ENCODE data around the gene JAG1.
"Not testable (repeated sequence)": the region's sequence is repeated elsewhere in the genome, so short reads cannot be mapped to it uniquely, and the experiment has no call there.

The JAG1 gene

DNA sequence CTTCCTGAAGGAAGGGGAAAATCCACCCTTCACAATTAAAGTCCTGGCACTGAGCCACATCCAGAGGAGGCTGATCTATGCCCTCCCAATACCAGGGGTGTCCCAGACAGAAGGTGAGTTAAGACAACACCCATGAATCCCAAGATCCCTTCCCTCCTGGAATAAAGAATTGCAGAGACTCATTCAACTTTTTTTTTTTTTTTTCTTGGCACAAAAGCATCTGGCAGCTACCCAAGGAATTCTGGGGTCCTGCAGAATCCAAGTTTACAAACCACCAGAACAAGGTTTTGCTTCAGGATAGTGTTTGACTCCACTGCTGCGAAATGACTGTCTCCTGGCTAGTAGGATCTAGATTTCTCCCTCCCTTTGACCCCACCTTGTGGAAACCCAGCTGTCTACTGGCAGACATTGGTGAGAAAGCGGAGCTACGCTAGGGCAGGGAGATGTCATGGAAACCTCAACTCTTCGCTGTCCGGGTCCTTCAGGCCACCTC, 37.4 kb downstream of the JAG1 start:
- peak; percentile 86 for DNase-seq

DNA sequence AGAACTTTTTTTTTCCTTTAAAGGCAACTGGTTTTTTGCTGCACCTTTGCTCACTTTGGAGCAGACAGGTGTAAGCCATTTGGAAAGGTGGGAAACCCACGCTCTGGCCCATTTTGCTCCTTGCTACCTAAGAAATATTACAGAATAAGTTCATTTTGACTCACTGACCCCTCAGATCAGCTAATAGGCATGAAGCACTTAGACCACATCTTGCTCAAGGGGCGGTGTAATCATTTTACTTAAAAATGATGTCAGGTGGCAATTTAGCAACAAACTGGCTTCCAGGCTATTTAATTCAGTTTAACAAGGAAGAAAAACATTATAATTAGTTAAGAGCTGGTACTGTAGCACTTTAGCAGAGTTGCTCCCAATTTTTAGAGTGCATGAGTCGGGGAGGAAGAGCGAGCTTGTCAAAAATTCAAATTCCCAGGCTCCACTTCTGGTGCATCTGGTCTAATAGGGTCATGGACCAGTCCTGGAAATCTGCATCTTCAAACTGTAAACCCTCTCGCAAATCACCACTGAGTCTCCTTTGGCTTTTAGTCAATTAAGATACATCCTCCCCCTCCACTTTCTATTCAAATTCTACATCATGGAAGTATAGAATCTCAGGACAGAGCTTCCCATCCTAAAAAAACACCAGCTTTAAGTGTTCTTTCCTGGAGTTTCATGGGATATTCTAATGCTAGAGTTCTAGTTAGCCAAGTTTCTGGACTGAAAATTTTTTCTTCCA, 38.2 kb downstream of the JAG1 start:
- no peak for DNase-seq

DNA sequence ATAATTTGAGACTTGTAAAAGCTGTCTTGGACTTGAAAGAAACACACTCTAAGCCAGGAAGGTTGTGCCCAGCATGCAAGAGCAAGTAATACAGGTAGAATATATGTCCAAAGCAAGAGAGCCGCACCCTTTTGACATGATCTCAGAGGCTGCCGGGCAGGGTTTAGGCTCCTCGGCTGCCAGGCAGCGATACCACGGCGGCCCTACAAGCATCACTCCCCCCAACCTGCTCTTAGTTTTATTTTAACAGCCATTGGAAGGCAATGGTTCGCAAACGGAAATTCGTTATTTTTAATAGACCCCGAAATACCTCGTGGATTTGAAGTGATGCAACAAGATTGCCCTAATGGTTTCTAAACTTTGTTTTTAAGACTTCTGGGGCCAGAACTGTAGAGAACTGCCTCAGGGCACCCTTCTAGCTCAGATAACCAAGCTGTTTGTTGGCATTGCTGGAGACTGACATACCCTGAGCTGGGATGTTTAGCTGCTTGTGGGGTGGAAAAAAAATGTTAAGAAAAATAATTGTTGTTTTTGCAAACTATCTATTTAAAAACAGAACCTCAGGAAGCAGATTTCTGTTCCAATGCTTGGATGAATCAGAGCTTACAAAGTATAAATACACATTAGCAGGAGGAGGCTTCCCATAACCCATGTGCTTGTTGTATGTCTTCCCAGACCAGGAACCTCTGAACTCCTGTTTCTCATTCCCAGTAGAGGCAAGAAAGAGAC, 39.0 kb downstream of the JAG1 start:
- DNase-seq = peak; percentile 87

DNA sequence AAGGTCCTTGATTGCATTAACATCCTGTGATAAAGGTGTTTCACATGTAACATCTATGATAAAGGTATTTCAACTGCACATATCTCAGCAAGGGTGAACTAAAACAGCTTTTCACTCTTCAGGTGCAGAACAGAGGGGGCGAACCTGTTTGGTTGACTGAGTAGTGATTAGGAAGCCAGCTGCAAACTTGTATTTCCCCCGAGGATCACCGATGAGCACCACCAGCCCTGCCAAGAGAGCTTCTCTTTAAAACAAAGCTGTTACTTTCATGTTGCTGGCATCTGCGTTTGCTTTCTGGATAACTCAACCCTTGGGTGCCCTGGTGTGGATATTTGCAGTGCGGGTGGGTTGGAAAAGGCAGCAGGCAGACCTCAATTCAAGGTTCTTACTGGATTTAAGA, 39.6 kb downstream of the JAG1 start:
- DNase-seq = no peak

DNA sequence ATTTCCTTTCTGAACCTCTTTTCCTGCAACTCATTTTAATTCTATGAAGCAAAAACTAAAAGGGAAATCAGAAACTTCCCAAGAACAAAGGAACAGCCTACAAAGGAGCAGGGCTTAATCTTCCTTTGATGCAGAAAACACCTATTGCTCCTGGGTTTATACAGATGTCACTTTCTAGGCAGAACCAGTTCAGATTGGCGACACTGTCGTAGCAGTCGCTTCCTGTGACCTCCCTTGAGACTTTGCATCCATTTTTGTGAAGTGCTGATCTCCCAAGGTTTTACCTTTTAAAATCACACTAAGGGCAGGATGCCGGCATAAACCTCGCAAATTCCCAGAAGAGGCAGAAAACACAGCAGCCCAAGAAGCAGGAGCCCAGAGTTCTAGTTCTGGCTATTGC, 40.1 kb downstream of the JAG1 start:
- DNase-seq = no peak

DNA sequence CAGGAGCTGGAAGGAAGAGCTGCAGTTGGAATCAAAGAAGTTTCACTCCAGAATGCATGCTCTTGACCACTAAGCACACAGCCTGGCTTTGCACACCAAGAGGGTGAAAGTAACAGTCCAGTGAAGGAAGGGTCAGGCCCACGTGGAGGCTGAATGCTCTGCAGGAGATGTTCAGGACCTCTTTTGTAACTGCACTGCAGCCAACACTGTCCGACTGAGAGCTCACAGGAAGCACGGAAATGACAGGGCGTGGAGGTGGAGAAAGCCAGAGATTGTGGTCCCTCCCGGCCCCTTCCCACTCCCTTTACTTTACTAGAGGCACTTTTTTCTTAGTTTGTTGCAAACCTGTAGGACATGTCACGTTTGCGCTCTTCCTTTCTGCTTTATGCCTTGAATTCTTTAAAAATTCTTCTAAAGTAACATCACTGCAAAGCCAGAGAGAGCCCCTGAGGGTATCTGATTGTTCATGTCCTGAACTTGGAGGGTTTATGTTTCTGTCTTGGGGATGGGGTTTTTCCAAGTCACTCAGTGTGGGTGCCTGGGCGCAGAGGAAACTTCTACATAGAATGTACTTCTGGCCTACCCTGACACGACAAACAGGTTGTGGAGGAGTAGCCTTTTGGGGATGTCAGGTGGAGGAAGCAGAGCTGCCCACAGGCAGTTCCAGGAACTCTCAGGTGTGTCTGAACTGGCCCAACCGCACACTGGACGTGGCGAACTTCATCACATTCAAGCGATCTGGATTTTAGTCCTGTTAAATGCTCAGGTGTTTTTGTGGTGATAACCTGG, 40.9 kb downstream of the JAG1 start:
- DNase-seq = no peak

DNA sequence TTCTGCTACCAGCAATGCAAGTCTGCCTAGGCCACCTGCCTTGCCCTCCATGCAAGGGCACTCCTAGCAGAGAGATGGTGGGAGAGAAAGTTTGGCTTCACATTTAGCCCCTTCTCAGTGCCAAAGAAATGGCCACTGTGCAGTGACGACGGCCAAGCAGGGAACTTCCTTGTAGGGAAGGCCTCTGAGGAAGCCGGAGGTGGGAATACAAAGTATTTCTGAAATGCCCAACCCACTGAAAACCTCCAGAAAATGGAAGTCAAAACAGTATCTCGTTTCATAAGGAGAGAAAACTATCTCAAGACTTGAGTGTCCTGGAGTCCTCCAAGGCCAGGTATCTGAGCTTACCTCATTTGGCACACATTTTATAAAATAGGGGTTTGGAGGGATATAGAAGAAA, 42.7 kb downstream of the JAG1 start:
- no peak for DNase-seq

DNA sequence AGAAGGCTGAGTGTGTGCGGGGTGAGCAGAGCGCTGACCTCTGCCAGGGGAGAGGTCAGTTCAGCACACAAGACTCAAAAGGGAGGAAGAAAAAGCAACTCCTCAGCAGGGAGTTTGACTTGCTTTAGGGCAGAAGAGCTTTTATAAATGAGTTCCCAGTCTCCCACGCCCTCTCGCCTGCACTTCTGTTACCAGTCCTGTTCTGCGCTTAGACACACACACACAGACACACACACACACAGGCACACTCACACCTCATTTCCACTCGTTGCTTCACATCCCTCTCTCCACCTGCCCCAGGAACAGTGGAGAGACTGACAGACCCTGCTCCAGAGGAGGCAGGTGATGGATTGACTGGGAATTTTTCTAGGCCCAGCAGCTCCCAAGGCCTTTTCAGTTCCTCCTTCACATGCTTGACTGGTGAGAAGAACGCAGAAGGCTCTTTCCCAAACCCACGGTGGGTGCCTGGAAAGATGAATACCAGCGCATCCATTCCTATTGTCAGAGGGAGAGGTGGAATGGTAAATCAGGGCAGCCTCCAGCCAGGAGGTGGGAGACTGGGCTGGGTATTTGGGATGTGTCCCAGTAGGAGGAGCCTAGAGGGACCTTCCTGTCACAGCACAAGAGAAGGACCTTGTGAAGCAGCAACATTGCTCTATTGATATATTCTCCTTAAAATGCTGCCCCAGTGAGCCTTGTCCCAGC, 43.7 kb downstream of the JAG1 start:
- no peak for DNase-seq

DNA sequence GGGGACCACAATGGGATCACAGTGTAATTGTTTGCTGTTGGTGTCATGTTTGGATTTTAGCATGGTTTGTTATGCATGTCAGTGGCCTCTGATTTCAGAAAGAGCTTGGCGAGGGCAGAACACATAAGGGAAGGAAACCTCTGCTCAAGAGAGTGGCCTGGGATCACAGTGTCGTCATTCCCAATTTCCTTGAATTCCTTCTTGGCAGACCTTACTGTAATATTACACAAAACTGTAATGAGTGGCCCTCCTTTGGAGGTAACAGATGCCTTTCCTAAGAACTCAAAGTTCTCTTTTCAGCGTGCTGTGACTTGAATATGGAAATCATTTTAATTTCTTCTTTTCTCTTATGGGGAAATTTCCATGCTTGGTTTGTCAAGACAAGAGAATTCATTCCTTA, 46.9 kb downstream of the JAG1 start:
- no peak for DNase-seq

DNA sequence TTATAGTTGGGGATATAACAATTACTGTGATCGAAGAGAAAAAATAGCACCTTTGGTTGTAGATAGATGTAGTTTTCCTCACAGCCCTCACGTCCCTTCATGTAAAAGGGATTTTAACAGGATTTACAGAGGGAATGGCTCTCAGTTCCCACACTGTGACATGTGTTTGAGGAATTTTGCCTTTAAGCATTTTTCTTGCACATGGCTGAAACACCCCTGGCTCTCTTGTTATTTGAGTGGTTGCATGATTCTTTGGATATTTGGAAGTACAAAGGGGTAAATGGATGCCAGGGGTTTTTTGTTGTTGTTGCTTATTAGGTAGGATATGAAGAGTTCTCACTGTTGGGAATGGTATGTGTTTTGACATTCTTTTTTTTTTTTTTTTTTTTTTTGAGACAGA, 48.2 kb downstream of the JAG1 start:
- peak; percentile 86 for DNase-seq

DNA sequence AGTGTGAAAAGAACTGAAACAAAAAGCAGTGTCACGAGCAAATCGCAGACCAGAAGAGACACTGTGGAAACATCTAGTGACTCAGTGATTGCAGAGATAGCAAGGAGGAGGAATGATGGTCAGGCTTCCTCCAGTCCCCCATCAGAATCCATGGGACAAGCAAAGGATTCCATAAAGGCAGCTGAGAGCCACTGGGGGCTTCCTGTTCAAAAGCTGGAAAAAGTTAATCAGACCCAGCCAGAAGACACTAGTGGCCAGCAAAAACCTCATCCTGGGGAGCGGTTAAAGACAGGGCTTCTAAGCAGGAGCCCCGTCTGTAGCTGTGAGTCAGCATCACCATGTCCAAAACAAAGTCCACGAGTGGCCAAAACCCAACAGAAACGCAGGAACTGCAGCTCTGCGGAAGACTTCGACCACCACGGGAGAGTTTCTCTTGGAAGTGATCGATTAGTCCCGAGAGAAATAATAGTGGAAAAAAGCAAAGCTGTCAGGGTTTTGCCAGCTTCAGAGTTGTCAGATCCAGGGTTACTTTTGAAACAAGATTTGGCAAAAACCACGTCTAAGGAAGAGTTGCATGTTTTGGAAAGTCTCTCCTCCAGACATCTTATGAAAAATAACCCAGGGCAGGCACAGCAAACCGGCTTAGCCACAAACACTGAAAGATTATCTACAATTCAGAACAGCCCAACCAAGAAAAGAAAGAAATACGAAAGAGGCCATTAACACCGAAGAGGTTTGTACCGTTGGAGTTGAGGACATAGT, 51.0 kb downstream of the JAG1 start:
- peak; percentile 86 for DNase-seq

DNA sequence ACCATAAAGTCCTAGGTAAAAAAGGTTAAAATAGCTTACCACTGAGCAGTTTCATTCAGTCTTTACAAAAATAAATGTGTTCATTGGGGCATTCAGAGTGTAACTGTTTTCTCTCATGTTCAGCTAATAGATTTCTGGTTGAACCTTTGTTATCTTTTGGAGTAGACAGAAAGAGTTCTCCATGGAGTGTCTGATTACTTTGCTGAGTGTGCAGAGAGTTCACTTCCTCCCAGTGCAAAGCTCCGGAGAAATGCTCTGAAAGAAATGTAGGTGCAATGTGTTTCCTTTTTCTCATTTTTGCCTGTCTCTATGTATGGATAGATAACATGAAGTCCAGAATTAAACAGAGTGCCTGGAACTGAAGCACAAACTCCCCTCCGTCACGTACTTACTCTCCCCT, 52.6 kb downstream of the JAG1 start:
- no peak for DNase-seq

DNA sequence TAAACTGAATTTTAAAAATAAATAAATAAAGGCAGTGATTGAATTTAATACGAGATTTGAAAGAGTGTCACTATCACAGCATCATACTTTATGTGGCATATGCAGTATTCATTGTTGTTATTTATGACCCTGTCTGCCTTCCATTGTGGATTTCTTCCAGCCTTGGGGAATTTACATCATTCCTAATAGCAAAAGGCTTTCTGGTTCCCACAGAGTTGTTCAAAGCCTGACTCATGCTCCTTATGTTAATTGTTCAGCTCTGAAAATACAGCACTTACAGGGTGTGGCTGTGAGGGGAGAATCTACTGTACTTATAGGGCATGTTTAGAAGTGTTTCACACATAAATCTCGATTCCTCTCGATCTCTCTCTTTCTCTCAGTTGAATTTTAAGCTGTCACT, 54.4 kb downstream of the JAG1 start:
- DNase-seq = peak; percentile 97

DNA sequence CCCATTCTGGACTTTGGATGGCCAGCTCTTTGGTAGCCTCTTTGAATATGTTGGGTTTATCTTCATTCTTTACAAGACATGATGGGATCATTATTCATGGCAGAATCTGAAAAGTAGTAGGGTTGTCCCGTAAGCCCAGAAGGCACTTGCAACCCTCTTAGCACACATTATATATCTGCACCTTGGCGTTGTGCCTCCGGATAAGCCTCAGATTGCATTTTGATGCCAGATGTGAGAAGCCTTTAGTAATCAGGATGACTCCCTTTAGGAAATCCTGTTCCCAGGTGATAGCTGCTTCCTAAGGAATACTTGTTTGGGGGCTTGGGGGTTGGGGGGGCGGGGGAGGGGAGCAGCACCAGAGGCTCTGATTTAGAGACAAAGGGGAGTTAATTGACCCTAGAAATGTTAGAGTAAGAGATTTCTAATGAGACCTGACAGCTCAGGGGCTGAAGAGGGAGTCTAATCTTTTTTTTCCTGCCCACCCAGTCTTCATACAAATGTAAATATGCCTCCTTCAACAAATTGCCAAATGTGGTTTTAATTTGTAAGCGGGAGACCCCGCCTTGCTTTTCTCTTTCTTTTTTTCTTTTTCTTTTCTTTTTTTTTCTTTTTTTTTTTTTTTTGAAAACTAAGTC, 55.1 kb downstream of the JAG1 start:
- peak; percentile 48 for DNase-seq

DNA sequence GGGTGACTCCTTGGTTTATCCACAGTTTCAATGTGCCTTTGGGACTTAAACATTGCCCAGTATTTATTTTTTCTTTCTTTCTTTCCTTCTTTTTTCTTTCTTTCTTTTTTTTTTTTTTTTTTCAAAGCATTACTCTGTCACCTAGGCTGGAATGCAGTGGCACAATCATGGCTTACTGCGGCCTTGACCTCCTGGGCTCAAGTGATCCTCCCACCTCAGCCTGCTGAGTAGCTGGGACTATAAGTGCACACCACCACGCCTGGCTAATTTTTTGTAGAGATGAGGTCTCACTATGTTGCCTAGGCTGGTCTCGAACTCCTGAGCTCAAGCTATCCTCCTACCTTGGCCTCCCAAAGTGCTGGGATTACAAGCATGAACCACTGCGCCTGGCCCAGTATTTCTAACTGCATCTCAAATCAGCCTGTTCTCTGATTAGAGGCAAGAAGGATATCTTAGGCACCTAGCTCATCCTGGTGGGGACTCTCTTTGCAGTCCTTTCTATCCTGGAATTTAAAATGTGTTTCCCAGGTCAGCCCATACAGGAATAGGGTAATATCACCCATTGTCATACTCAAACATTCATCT, 56.2 kb downstream of the JAG1 start:
- DNase-seq = not testable (repeated sequence)

DNA sequence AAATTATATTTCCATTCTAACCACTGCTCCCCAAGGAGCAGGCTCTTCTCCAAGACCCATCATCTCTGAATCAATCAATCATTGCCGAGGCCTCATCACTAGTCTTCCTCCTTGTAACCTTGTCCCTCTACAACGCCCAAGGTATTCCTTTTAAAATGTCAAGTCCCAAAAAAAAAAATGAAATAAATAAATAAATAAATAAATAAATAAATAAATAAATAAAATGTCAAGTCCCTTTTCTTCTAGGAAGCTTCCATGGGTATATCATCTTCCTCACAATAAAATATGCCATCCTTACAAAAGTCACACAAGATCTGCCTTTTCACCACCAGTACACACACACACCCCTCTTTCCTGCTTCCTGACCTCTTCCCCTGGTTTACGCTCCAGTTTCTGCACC, 57.6 kb downstream of the JAG1 start:
- no peak for DNase-seq

DNA sequence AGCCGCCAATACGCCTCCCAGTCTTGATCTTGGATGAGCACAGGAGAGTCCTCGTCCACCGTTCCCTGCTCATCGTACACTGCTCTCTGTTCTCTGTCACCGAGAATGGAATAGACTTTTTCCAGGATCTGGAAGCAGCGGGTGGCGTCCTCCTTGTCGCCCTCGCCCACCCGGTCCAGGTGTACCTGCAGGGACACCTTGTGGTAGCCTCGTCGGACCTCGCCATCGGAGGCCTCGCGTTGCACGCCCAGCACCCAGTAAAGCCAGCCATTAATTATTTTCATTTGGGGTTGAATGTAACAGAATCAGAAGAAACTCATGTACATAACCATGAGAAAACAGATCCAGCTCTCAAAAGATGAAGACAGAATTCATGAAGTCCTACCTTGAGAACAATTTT, 59.9 kb downstream of the JAG1 start:
- no peak for DNase-seq

DNA sequence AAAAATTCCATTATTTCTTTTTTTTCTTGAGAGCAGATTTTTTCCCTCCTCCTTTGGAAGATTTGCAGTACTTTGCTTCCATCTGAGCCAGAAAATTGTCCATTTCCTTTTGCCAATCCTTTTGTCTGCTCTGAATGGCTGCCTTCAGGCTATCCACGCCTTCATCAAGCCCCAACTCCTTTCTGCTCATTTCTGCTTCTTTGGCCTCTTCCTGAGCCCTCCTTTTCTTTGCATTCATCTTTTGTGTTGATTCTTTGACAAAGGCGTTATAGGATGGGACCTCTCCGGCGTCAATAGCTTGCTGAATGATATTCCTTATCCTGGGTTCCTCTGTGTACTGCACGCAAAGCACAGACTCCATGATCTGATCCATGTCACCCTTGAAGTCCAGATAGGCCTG, 60.4 kb downstream of the JAG1 start:
- DNase-seq = not testable (repeated sequence)

DNA sequence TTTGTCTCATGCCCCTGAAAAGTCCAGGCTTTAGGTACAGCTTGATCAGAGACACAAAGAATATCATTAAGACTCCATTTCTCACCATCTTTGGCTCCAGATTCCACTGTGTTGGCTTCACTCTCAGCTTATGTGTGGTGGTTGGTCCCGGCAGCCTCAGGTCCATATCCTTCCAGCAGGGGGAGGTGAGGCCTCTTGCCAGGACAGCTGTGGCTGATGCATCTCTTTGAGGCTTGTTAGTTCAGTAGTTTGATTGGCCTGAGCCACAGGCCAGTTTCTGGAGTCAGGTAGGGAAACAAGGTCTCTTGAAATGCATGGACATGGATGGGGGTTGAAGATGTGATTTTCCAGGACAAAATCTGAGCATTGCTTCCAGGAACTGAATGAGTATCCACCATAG, 62.4 kb downstream of the JAG1 start:
- DNase-seq = peak; percentile 73

DNA sequence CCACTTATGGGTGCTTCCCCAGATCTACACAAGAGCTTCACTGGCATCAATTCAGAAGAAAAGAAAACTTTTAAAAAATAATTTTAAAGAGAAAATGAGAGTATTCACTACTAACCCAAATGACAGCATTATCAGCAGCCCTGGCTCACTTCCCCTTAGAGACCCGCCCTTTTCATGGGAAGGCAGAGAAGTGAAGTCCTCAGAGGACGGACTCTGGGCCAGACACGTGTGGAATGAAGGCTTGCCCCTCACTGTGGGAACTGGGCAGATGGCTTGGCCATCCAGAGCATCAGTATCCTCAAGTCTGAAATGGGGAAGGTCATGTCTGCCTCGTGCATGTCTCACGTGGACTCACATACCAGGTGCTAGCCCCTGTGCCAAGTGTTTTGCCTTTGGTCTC, 63.5 kb downstream of the JAG1 start:
- peak; percentile 60 for DNase-seq

DNA sequence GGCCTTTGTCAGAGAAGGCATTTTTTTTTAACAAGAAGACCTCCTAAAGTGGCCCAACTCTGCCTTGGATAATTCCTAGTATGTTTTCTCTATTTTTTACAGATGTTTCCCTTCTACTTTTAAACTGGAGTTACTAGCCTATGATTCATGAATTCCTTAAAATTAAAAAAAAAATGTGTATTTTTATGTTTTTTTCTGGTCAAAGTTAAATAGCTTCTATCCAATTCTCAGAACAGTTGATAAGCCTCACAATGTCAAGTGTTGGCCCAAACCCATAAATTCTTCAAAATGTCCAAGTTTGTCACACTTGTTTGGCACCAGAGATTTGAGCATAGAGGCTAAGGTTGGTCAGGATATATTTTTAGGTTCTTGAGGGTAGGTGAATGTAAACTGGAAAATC, 64.0 kb downstream of the JAG1 start:
- peak; percentile 70 for DNase-seq
